OCI-LY3 (cell line): ENCODE data around the gene CALHM3.
"Not testable (repeated sequence)": the region's sequence is repeated elsewhere in the genome, so short reads cannot be mapped to it uniquely, and the experiment has no call there.

ENCODE experiments used
- H2AFZ ChIP-seq: fragments of 200-600, 300-600 bp; shearing (Covaris generic); 2 replicates; pipeline ENCODE4 v1.6.0; 2014; ENCODE audit warnings: antibody characterized with exemption, low read depth, low read length
- H3K27ac ChIP-seq: fragments of 200-600, 300-600 bp; sonication (generic); 2 replicates; pipeline ENCODE4 v1.5.1; 2014; ENCODE audit warnings: mild to moderate bottlenecking, low read length, moderate library complexity, mixed read lengths
- H3K27me3 ChIP-seq: fragments of 200-600, 300-600 bp; sonication (generic); 2 replicates; pipeline ENCODE4 v1.6.1; 2014; ENCODE audit warnings: low read depth, low read length, mixed read lengths
- H3K36me3 ChIP-seq: fragments of 200-600, 300-600 bp; sonication (generic); replicated peaks from 2 replicates; pipeline ENCODE3; 2014; ENCODE audit warnings: low read depth, low read length, mixed read lengths
- H3K4me1 ChIP-seq: fragments of 300-600, 200-600 bp; sonication (generic); 2 replicates; pipeline ENCODE4 v1.6.1; 2014; ENCODE audit warnings: low read length, mixed read lengths
- H3K4me2 ChIP-seq: fragments of 200-600, 300-600 bp; sonication (generic); 2 replicates; pipeline ENCODE4 v1.6.1; 2014; ENCODE audit warnings: low read length, mixed read lengths
- H3K4me3 ChIP-seq: fragments of 300-600, 200-600 bp; sonication (generic); 2 replicates; pipeline ENCODE4 v1.5.1; 2014; ENCODE audit warnings: antibody characterized with exemption, mild to moderate bottlenecking, low read length, moderate library complexity
- H3K79me2 ChIP-seq: fragments of 300-600, 200-600 bp; shearing (Covaris generic); 2 replicates; pipeline ENCODE4 v1.6.1; 2014; ENCODE audit warnings: mild to moderate bottlenecking, low read length, mixed read lengths
- H3K9ac ChIP-seq: fragments of 300-600, 200-600 bp; shearing (Covaris generic); 2 replicates; pipeline ENCODE4 v1.6.0; 2014; ENCODE audit warnings: mild to moderate bottlenecking, low read length, moderate library complexity
- H3K9me3 ChIP-seq: fragments of 200-600, 300-600 bp; shearing (Covaris generic); 2 replicates; pipeline ENCODE4 v1.6.1; 2014; ENCODE audit warnings: low read length, mixed read lengths; ENCODE audit not compliant: insufficient read depth
- H4K20me1 ChIP-seq: fragments of 200-600, 300-600 bp; sonication (generic); 2 replicates; pipeline ENCODE4 v1.6.1; 2016; ENCODE audit warnings: low read length, mixed read lengths; ENCODE audit not compliant: insufficient read depth
- CTCF ChIP-seq: fragments of 200-600, 300-600 bp; sonication (generic); IDR thresholded peaks from 2 replicates; pipeline ENCODE4 v1.5.1; 2014; ENCODE audit warnings: antibody characterized with exemption, low read length, low read depth
- EZH2phosphoT487 ChIP-seq: fragments of 200-600 bp; shearing (Covaris generic); IDR thresholded peaks from 2 replicates; pipeline ENCODE4 v1.6.1; 2018; ENCODE audit warnings: antibody characterized with exemption, mixed run types, low read depth

Gene CALHM3

GRCh38 chr10:103479135-103479534 lies at the start of gene CALHM3:
Gene CALHM3 (minus strand): TSS chr10:103479240. CDS start chr10:103479032, 208 bp downstream.
- Histone ChIP-seq H3K27ac (no peak within 1 kb of the TSS), H4K20me1 (no peaks in the 10 kb centered on the region), H3K36me3 (no peaks in the 10 kb centered on the region), H3K27me3 (no peaks in the 10 kb centered on the region), H3K4me2 (no peak within 1 kb of the TSS), H3K4me1 (peaks cover 13% of the 10 kb centered on the region), H3K79me2 (no peaks in the 10 kb centered on the region), H3K9ac (no peak within 1 kb of the TSS), H3K4me3 (no peak within 1 kb of the TSS), H2AFZ (no peak within 1 kb of the TSS), H3K9me3 (no peaks in the 10 kb centered on the region)
- no peak for TF ChIP-seq EZH2phosphoT487
- TF ChIP-seq CTCF: no peak

- Histone ChIP-seq H3K4me2 (no peak overlapping the region), H3K9ac (no peak overlapping the region), H3K9me3 (no peaks in the 10 kb centered on the region), H3K27me3 (0 out of 2 replicates have a peak, but pooled peaks cover 4% of the 10 kb centered on the region), H3K79me2 (no peaks in the 10 kb centered on the region), H3K4me3 (no peak overlapping the region), H3K36me3 (no peaks in the 10 kb centered on the region), H3K4me1 (peaks cover 5% of the 10 kb centered on the region; the same call in 1 of the 2 replicates), H4K20me1 (no peaks in the 10 kb centered on the region), H2AFZ (no peak overlapping the region), H3K27ac (no peak overlapping the region)
- no peak for TF ChIP-seq CTCF
- no peak for TF ChIP-seq EZH2phosphoT487
Observed at GRCh38 chr10:103528549-103528948, 49.5 kb upstream of the CALHM3 start.

- H4K20me1 ChIP-seq, H3K9ac ChIP-seq, H3K27ac ChIP-seq, H3K9me3 ChIP-seq, H2AFZ ChIP-seq, H3K27me3 ChIP-seq, H3K36me3 ChIP-seq, H3K4me2 ChIP-seq, H3K4me1 ChIP-seq, H3K4me3 ChIP-seq, H3K79me2 ChIP-seq: not testable (repeated sequence)
Observed at GRCh38 chr10:103527476-103527875, 48.4 kb upstream of the CALHM3 start.

GRCh38 chr10:103525901-103526300 lies 46.9 kb upstream of the CALHM3 start:
- TF ChIP-seq EZH2phosphoT487 (no peak), CTCF (no peak)
- Histone ChIP-seq H3K4me1 (peaks cover 7% of the 10 kb centered on the region; the same call in 1 of the 2 replicates), H2AFZ (no peak overlapping the region), H3K27ac (no peak overlapping the region), H3K4me3 (no peak overlapping the region), H4K20me1 (no peaks in the 10 kb centered on the region), H3K79me2 (no peaks in the 10 kb centered on the region), H3K27me3 (0 out of 2 replicates have a peak, but pooled peaks cover 4% of the 10 kb centered on the region), H3K9me3 (no peaks in the 10 kb centered on the region), H3K36me3 (no peaks in the 10 kb centered on the region), H3K9ac (no peak overlapping the region), H3K4me2 (no peak overlapping the region)

- Histone ChIP-seq H4K20me1 (no peaks in the 10 kb centered on the region), H3K9me3 (no peaks in the 10 kb centered on the region), H3K27ac (no peak overlapping the region), H2AFZ (no peak overlapping the region), H3K9ac (no peak overlapping the region), H3K4me2 (no peak overlapping the region), H3K79me2 (no peaks in the 10 kb centered on the region), H3K4me1 (peaks cover 7% of the 10 kb centered on the region; the same call in 1 of the 2 replicates), H3K27me3 (0 out of 2 replicates have a peak, but pooled peaks cover 4% of the 10 kb centered on the region), H3K36me3 (no peaks in the 10 kb centered on the region), H3K4me3 (no peak overlapping the region)
- TF ChIP-seq CTCF (no peak), EZH2phosphoT487 (no peak)
Observed at GRCh38 chr10:103523683-103524082, 44.6 kb upstream of the CALHM3 start.

GRCh38 chr10:103522006-103522405 lies 43.0 kb upstream of the CALHM3 start:
- not testable (repeated sequence) for H3K9me3 ChIP-seq, H3K27me3 ChIP-seq, H2AFZ ChIP-seq, H3K9ac ChIP-seq, H3K36me3 ChIP-seq, H3K4me1 ChIP-seq, H3K79me2 ChIP-seq, H4K20me1 ChIP-seq, H3K4me3 ChIP-seq, H3K4me2 ChIP-seq, H3K27ac ChIP-seq
